Neural progenitor cell (in vitro differentiated cells): ENCODE measurements around the gene NUP107.

ENCODE experiments used
- CTCF ChIP-seq: fragments of 200-600 bp; sonication (generic); IDR thresholded peaks from 2 replicates; pipeline ENCODE4 v1.5.1; 2017; ENCODE audit warnings: antibody characterized with exemption, mild to moderate bottlenecking
- EZH2 ChIP-seq: fragments of 200-600 bp; sonication (generic); IDR thresholded peaks from 2 replicates; pipeline ENCODE4 v1.6.1; 2017; ENCODE audit warnings: antibody characterized with exemption, mild to moderate bottlenecking, moderate library complexity
- EZH2phosphoT487 ChIP-seq: fragments of 200-600 bp; sonication (generic); IDR thresholded peaks from 2 replicates; pipeline ENCODE4 v1.6.1; 2017; ENCODE audit warnings: antibody characterized with exemption

- TF ChIP-seq CTCF (no peak), EZH2 (no peak), EZH2phosphoT487 (no peak)
These were observed 38.6 kb upstream of the NUP107 start for GRCh38 chr12:68648179-68648578.
